Spleen (tissue), 11 donors: ENCODE measurements around the gene RGS7BP. TPM values are rescaled to one million over a fixed set of nuclear protein-coding genes. Genes with fewer than 3 reads are reported as not detected.

Experiments used
- DNase-seq: peaks from one replicate; pipeline ENCODE4 v3.0.0-alpha.2; 2020
- H3K27ac ChIP-seq, 8 donors: fragments of 200-600 bp; sonication (generic) in 7 of 8; 1 replicate in 4 of 8; 2 replicates in 4 of 8; pipeline versions ENCODE4 v1.5.0 to v1.8.0; 2016 to 2021; ENCODE audit warnings: inconsistent platforms in 4 of 8, mild to moderate bottlenecking in 4 of 8, moderate library complexity in 1 of 8
- H3K27me3 ChIP-seq, 7 donors: fragments of 200-600 bp; sonication (generic) in 6 of 7; replicated peaks in 1 of 7; 1 replicate in 4 of 7; 2 replicates in 3 of 7; pipeline versions ENCODE4 v1.5.0 to v1.8.0; 2016 to 2021; ENCODE audit warnings: inconsistent platforms in 3 of 7, mild to moderate bottlenecking in 1 of 7
- H3K36me3 ChIP-seq, 6 donors: fragments of 200-600 bp; sonication (generic) in 5 of 6; 1 replicate in 4 of 6; 2 replicates in 2 of 6; pipeline versions ENCODE4 v1.5.0 to v1.8.0; 2016 to 2021; ENCODE audit warnings: inconsistent platforms in 2 of 6
- H3K4me1 ChIP-seq, 6 donors: fragments of 200-600 bp; sonication (generic) in 5 of 6; 1 replicate in 3 of 6; 2 replicates in 3 of 6; pipeline versions ENCODE4 v1.5.0 to v1.8.0; 2016 to 2021; ENCODE audit warnings: inconsistent platforms in 3 of 6
- H3K4me3 ChIP-seq, 8 donors: fragments of 200-600 bp; sonication (generic) in 7 of 8; 1 replicate in 4 of 8; 2 replicates in 4 of 8; pipeline versions ENCODE4 v1.5.0 to v1.8.0; 2016 to 2021; ENCODE audit warnings: inconsistent platforms in 4 of 8, mild to moderate bottlenecking in 4 of 8, moderate library complexity in 2 of 8
- H3K9me3 ChIP-seq, 8 donors: fragments of 200-600 bp; sonication (generic) in 7 of 8; 1 replicate in 4 of 8; 2 replicates in 4 of 8; pipeline versions ENCODE4 v1.5.0 to v1.8.0; 2016 to 2021; ENCODE audit warnings: inconsistent platforms in 4 of 8
- POLR2A ChIP-seq, 3 donors: fragments of 450-650 bp; IDR thresholded peaks; one replicate each; pipeline ENCODE4 v1.5.1; 2017; ENCODE audit warnings: antibody characterized with exemption in 3 of 3, mild to moderate bottlenecking in 1 of 3
- POLR2AphosphoS5 ChIP-seq, 3 donors: sonication (generic); formaldehyde crosslinking; IDR thresholded peaks; one replicate each; pipeline ENCODE4 v1.5.1; 2017; ENCODE audit warnings: antibody characterized with exemption in 3 of 3
- WGBS, 5 donors: extraction: QIAGEN DNeasy Blood & Tissue Kit in 3 of 5; methylation state at CpG; one replicate each; pipeline versions ENCODE4 v1.1.5 to v1.1.7; 2013 to 2018; 5-methylcytosine and 5-hydroxymethylcytosine counted together
- intact Hi-C: fragments of 100-400 bp; cut with DNase I; formaldehyde crosslinking; loops from one replicate; pipeline ENCODE4 v1.15.0; 2023; ENCODE audit warnings: low total_unique reads
- polyA plus RNA-seq, 3 donors: library from polyadenylated mRNA; stranded (reverse); fragments of 200-250 nt; gene quantifications; one replicate each; pipeline ENCODE4 v1.2.1, GENCODE V29; 2013
- total RNA-seq, 7 donors: library from RNA; depleted of rRNA in 3 of 7; stranded (reverse); fragments of >200 nt in 3 of 7; fragmentation: NEBNext Ultra II Directional in 4 of 7; extraction: Animal tissue kit (Norgen Biotek cat#: 25700) in 4 of 7; gene quantifications; one replicate each; pipeline versions ENCODE4 v1.1.0 to v1.2.1, GENCODE V29; 2016 to 2021
- TF ChIP-seq, protein P1 (sequence below), 11 experiments: fragments of 200-600 bp in 7 of 11; fragments of 450-650 bp in 4 of 11; sonication (generic) in 4 of 11; IDR thresholded peaks in 8 of 11; conservative IDR thresholded peaks in 3 of 11; 1 replicate in 7 of 11; 2 replicates in 4 of 11; pipeline versions ENCODE4 v1.4.0 to v1.8.0; 2016 to 2021; ENCODE audit warnings: antibody characterized with exemption in 11 of 11, inconsistent platforms in 4 of 11, mild to moderate bottlenecking in 1 of 11
- donor health status: healthy with polysubstance abuse.
- donor health status: DM: no; HTN: no; CAD: no; lungs with moderate emphysema.
- donor health status: DM: no; HTN: no; CAD: no.
- donor health status: Bipolar disorder and iron deficiency.
- donor health status: healthy.
- donor health status: DM: no; HTN: no; CAD: no.
- donor health status: DM: yes; HTN: yes; CAD: no.

Gene RGS7BP
- total and polyA plus RNA-seq, 10 donors: 0.11 to 3.7 (median 0.73) TPM

DNA sequence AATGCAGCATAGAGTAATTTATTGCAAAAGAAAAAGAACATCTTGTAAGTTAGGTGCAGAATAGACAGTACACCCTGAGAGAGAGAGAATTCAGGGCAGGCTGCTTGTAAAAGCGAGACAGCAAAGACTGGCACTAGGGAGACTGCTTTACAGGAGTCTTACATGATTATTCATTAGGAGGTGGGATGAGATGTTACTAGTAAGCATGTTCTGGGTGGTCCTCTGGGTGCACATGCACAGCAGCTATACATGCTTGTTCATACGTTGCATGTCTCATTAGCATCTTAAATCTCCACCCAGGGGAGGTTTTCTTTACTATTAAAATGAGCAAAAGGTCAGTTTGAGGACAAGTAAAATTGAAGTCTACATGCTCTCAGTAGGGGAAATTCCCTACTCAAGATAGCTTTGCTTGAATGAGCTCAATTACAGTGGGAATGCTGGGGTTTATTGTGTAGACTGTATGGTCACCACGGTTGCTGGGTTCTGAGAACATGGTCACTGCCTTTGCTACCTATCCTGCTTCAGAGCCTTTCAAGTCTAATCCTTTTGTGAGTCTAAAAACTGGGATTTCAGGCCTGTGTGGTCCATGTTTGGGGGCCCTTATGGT is 60.6 kb downstream of the RGS7BP start:
- Histone ChIP-seq H3K9me3 (peaks cover 0 to 3% (median 0%) of the 10 kb centered on the region in 8 donors), H3K36me3 (no peaks in the 10 kb centered on the region), H3K4me3 (no peak overlapping the region), H3K4me1 (no peaks in the 10 kb centered on the region), H3K27me3 (no peaks in the 10 kb centered on the region), H3K27ac (no peak overlapping the region)
- WGBS, 5 donors: 56 to 82% (median 71%) methylated on average over 3 of the region's 3 CpGs
- no peak for DNase-seq
- intact Hi-C loops: no loop called here
- TF ChIP-seq, protein P1, sequence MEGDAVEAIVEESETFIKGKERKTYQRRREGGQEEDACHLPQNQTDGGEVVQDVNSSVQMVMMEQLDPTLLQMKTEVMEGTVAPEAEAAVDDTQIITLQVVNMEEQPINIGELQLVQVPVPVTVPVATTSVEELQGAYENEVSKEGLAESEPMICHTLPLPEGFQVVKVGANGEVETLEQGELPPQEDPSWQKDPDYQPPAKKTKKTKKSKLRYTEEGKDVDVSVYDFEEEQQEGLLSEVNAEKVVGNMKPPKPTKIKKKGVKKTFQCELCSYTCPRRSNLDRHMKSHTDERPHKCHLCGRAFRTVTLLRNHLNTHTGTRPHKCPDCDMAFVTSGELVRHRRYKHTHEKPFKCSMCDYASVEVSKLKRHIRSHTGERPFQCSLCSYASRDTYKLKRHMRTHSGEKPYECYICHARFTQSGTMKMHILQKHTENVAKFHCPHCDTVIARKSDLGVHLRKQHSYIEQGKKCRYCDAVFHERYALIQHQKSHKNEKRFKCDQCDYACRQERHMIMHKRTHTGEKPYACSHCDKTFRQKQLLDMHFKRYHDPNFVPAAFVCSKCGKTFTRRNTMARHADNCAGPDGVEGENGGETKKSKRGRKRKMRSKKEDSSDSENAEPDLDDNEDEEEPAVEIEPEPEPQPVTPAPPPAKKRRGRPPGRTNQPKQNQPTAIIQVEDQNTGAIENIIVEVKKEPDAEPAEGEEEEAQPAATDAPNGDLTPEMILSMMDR (IDR thresholded peaks at IDR 0.05 in 8 of 11, conservative IDR thresholded peaks at IDR 0.05 in 3 of 11): no peak
- TF ChIP-seq POLR2A (IDR thresholded peaks at IDR 0.05): no peak
- no peak for TF ChIP-seq POLR2AphosphoS5 (IDR thresholded peaks at IDR 0.05)

DNA sequence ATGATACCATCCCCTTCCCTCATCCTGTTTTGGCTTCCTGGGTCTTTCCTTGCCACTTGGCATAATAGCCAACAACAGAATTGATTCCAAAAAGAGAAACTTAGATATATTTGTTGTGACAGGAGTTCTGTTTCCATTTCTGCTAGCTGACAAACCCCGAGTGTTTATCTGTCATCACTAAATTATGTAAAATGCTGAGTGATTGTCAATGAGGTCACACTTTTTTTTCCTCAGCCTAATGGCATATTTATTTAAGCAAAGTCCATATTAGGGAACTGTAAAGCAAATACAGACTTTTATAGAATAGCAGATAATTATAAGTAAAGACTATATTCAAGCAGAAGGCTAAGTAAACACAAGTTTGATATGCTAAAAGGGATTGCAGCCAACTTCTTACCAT is 64.0 kb downstream of the RGS7BP start:
- H3K4me3 ChIP-seq: no peak overlapping the region
- no peaks in the 10 kb centered on the region for H3K9me3 ChIP-seq
- 53 to 61% (median 58%) methylated on average over 1 of the region's 1 CpG for WGBS, 5 donors
- intact Hi-C loops: no loop called here
- no peak for TF ChIP-seq POLR2AphosphoS5 (IDR thresholded peaks at IDR 0.05)
- TF ChIP-seq, protein P1 (IDR thresholded peaks at IDR 0.05 in 8 of 11, conservative IDR thresholded peaks at IDR 0.05 in 3 of 11): no peak
- TF ChIP-seq POLR2A (IDR thresholded peaks at IDR 0.05): no peak
- no peaks in the 10 kb centered on the region for H3K36me3 ChIP-seq
- no peak overlapping the region for H3K27ac ChIP-seq
- no peaks in the 10 kb centered on the region for H3K4me1 ChIP-seq
- no peak for DNase-seq
- no peaks in the 10 kb centered on the region for H3K27me3 ChIP-seq

DNA sequence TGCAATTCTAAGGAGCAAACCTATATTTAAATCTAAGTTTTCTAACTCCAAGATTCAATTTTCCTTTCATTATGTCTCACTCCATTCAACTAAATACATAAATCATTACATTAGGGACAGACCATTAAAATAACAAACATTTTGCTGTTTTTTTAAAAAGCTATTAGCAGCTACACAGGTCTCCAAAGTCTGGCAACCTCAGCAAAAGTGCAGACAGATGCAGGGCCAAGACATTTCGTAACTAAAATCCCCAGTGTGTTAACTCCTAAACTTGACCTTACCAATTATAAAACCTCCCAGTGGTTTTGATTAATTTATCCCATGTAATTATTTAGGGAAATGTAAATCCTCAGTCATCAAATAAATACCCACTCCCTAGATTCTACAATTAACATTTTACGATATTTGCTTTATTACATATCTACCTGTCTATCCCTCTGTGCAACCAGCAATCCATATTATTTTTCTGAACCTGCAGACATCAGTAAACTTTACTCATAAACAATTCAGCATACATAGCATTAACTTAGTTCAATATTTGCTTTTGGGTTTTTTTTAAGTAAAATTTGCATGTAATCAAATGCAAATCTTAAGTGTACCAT is 64.7 kb downstream of the RGS7BP start:
- no peak overlapping the region for H3K27ac ChIP-seq

DNA sequence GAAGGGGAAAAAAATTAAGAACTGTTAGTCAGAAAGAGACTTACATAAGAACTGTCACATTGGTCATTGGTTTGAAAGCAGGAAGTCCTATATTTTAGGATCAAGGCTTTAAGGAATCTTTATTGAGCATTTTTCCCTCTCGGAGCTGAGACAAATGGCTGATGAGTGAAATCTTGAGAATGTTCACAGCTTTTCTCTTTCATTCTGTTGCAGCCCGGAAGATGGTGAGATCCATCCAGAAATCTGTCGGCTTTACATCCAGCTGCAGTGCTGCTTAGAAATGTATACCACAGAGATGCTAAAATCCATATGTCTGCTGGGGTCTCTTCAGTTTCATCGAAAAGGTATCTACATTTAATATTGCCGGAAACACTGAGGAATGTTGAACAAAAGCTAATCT is 69.7 kb downstream of the RGS7BP start:
- Histone ChIP-seq H3K27me3 (peaks cover 0 to 13% (median 0%) of the 10 kb centered on the region in 7 donors), H3K27ac (no peak overlapping the region), H3K36me3 (no peaks in the 10 kb centered on the region), H3K9me3 (no peaks in the 10 kb centered on the region), H3K4me3 (no peak overlapping the region), H3K4me1 (no peaks in the 10 kb centered on the region)
- intact Hi-C loops: no loop called here
- TF ChIP-seq POLR2AphosphoS5 (IDR thresholded peaks at IDR 0.05): no peak
- TF ChIP-seq POLR2A (IDR thresholded peaks at IDR 0.05): no peak
- TF ChIP-seq, protein P1 (IDR thresholded peaks at IDR 0.05 in 8 of 11, conservative IDR thresholded peaks at IDR 0.05 in 3 of 11): no peak
- WGBS, 5 donors: 76 to 83% (median 81%) methylated on average over 5 of the region's 5 CpGs
- no peak for DNase-seq

More for the DNA sequence above, 64.7 kb downstream of the RGS7BP start:
- Histone ChIP-seq H3K36me3 (no peaks in the 10 kb centered on the region), H3K4me1 (no peaks in the 10 kb centered on the region), H3K9me3 (no peaks in the 10 kb centered on the region), H3K4me3 (no peak overlapping the region), H3K27me3 (no peaks in the 10 kb centered on the region)
- intact Hi-C loops: no loop called here
- TF ChIP-seq POLR2A (IDR thresholded peaks at IDR 0.05) (no peak), POLR2AphosphoS5 (IDR thresholded peaks at IDR 0.05) (no peak)
- TF ChIP-seq, protein P1 (IDR thresholded peaks at IDR 0.05 in 8 of 11, conservative IDR thresholded peaks at IDR 0.05 in 3 of 11): no peak
- 82 to 96% (median 87%) methylated on average over 2 of the region's 2 CpGs for WGBS, 5 donors
- DNase-seq: no peak
